HPDE6-E6E7 (cell line): ENCODE results near the gene JADE1.

Experiments
- DNase-seq: peaks from one replicate; pipeline ENCODE4 v3.0.0; 2011; ENCODE audit warnings: missing footprints; ENCODE audit errors: extremely low spot score

JADE1 gene

DNA sequence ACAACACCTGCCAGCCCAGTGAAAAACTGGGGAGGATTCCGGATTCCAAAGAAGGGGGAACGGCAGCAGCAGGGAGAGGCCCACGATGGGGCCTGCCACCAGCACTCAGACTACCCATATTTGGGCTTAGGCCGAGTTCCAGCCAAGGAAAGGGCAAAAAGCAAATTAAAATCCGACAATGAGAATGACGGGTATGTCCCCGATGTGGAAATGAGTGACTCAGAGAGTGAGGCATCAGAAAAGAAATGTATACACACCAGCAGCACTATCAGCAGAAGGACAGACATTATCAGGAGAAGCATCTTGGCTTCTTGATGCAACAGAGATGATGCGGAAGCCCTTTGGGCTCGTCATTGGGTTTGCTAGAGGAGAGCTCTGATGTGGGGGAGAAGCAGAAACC is 62.4 kb downstream of the JADE1 start:
- DNase-seq, result peak; percentile 21

DNA sequence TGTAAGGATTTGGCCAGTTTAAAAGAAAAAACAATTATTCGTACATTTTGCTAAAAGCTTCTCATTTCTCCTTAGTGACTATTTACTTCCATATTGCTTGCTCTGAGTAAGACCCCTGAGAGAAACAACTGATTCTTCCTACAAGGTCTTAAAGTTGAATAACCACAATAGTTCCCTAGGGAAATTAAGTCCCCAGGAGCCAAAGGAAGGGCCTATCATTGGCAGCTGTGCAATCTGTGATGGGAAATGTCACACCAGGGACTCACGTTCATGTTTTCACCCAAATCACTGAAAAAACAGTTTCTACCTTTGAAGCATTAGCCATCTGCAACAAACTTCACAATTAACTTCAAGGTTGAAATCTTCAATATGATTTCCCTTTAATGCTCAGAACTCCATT is 66.7 kb downstream of the JADE1 start:
- DNase-seq, result no peak

DNA sequence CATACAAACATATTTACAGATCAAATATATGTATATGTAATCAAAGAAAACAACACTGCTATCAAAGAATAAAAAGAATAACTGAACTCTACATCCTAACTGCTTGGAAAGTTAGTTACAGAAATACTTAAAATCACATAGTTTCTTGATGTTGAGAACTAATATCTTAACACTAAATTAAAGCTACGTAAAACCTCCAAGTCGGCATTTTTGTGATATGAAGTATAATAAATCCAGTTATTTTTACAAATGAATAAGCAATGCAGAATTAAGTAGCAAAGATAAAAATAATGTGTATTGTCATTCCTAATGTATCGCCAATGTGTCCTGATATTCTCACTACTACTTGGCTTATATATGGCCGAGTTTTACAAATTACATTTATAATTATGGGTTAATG is 68.4 kb downstream of the JADE1 start:
- no peak for DNase-seq

DNA sequence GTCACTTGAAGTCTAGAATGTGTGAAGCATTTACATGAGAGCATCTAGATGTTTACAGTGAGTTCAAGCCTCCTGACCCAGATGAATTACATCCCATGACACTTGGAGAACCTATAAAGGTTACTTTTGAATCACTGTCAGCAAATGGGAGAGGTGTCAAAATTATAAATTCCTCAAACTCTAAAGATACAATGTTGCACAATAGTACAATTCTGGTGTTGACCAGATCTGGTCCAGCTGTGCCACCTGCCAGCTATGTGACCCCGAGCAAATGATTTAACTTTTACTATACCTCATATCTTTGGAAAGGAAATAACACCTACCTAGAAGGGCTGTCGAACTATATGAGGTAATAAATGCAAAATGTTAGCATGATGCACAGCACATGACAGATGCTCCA is 69.8 kb downstream of the JADE1 start:
- no peak for DNase-seq

DNA sequence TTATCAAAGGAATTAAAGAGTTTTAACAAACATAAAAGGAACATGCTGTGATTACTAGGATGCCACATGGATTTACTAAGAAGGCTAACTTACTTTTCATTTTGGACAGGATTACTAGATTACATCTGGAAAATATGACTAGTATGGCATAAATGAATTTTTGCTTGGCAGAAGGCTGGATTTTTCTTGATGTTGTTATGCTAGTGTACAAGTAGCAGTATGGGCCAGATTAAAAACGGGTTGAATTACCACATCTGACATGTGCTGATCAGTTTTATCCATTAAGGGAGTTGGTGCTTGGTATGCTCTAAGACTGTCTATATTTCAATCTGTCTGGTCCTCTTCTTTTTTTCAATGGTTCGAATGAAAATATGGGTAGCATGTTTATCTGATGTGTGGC is 70.5 kb downstream of the JADE1 start:
- DNase-seq, result no peak

DNA sequence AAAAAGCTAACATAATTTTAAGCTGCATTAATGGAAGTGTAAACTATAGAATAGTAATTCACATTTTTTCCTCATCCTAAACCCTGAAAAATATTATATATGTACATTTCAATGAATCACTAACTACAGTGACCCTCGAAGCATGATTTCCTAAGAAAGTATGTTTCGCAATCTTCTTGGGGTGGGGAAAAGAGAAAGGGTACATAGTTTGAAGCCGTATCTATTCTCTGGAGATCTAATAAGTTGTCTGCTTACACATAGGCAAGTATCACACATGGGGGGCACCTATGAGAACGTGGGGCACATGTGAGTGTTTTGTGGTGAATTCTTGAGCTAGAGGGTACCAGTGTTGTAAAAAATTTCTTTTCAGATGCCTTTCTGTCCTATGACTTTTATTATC is 71.2 kb downstream of the JADE1 start:
- no peak for DNase-seq

DNA sequence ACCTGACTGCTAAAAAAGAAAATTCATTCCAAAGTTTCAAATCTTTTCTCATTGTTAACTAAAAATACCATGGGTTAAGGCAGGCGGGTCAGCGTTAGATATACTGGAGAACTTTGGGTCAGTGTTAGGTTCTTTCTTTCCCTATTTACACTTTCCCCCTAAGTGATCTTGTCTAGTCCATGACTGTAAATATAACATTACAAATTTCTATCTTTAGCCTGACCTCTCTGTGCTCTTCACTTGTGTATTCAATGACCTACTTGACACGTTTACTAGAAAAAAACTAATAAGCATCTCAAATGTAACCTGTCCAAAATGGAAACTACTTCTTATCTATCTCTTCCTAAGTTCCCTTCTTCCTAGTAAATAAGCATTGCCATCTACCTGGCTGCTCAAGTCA is 95.3 kb downstream of the JADE1 start:
- DNase-seq, result no peak

DNA sequence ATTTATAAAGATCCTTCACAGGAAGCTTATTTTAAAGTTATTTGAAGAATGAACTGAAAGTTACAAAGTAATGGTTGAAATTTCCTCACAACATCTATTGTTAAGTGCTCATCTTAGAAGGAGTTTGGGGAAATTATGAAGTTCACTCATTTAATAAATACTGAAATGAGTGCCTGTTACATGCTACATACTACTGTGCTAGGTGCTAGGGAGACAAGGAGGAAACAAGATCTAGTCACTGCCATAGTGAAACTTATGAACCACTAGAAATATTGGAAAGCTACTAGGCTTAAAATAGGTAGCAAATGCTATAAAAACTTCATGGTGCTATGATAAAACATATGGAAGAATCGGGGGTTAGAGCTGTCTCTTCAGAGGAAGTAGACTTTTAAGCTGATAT is 97.1 kb downstream of the JADE1 start:
- DNase-seq, result no peak

DNA sequence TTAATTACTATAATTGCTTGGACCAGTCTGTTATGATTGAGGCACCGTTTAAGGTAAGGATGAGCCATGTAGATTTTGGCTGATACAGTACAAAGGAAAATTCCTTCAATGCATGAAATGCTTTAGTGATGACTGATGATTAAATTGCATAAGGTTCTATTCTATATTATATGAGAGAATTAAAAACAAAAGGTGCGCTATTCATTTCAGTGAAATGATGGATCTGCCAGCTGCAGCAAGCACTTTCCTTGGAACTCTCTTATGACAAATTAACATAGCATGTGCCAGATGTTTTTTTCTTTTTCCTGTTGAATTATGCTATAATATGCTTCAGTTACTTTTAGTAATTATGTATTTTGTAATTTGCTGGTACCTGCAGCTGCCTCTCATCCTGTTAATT is 98.5 kb downstream of the JADE1 start:
- DNase-seq, result no peak

DNA sequence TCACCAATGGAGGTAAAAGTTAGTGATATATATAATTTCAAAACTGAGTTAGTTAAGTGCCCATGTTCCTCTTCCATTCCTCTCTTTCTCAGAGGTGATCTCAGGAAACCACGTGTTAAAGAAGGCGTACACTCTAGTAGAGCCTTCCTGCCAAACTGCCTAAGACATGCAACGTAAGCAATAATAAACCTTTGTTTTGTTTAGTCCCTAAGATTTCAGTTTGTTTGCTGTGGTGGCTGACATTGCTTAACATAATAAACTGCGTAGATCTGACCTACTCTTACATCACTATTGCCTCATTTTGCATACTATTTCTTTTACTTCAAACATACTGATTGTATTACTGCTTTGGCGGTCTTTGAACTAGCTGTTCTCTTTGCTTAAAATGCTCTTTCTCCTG is 99.2 kb downstream of the JADE1 start:
- no peak for DNase-seq

DNA sequence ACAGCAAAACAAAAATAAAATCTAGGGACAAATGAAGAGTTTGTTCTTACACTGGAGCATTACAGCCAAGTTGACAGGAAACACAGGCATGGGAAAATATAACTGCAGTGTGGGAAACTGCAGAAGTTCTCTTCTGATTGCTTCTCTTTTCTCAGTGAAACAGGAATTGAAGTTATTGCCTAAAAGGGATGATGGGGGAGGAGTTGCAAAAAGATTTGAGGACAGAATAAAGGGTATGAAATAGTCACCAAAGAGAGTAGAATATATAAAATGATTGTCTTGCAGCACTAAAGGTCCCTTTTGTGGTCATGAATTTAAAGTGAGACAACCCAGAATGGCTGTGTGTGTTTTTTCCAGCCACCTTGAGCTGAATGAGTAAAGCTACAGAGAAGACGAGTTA is 103.7 kb downstream of the JADE1 start:
- DNase-seq, result no peak

DNA sequence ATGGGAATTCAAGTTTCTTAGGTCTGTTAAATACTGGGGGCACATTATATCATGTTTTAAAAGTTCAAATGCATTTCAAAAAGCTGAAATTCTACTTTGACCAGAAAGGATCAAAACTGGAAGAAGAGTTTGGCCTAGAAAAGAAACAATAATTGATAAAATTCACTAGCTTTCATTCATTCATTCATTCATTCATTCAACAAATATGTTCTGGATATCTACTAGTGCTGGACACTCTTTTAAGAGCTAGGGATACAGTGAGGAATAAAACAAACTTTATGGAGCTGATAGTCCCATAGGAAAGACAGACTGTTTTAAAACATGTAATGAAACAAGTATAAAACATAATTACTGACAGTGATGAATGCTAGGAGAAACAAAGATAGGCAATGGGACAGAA is 106.0 kb downstream of the JADE1 start:
- DNase-seq, result no peak

DNA sequence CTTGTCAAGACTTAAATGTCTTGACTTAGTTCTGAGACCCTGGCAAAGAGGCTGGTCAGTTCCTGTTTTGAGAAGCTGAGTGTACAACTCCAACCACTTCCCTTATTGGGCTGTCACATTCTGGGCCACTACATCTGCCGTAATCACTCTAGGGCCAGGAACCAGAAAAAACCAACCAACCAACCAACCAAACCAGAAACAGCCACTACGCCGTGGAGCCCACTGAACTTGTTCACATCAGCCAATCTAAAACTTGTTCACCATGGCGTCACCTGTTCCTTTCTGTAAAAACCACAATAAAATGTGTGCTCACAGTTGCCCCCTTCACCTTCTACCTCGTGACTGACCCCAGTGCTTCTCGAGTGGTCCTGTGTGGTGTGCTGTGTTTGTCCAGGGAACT is 107.3 kb downstream of the JADE1 start:
- no peak for DNase-seq

DNA sequence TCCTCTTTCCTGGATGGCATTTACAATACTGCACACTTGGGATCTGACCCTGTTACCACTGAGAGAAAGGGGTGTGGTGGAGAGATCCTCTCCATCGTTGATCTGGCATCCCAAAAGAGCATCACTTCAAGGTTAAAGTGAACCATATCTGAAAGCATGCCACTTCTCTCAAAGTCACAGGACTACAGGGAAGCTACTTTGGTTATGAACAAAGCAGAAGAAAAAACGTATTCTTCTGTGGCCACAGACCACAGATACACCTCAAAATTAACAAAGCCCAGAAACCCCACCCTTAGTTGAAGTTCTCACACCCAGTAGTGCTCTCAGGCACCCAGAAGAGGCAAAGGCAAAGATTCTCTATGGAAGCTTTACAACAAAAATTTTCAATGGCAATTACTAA is 108.3 kb downstream of the JADE1 start:
- no peak for DNase-seq

DNA sequence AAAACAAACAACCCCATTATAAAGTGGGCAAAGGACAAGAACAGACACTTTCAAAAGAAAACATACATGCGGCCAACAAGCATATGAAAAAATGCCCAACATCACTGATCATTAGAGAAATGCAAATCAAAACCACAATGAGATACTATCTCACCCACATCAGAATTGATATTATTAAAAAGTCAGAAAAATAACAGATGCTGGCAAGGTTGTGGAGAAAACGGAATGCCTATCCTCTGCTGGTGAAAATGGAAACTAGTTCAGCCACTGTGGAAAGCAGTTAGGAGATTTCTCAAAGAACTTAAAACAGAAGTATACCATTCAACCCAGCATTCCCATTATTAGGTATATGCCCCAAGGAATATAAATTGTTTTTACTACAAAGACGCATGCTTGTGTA is 112.5 kb downstream of the JADE1 start:
- no peak for DNase-seq
